ENCODE data around the gene EXOC4.

The EXOC4 gene

GRCh38 chr7:133945497-133945896 lies 692.6 kb downstream of the EXOC4 start:
- H3K4me2 ChIP-seq (ENCODE audit: low read length) = no peak overlapping the region
- H4K20me1 ChIP-seq (ENCODE audit: insufficient read depth, low read length) = no peaks in the 10 kb centered on the region
- no peak overlapping the region for H3K9ac ChIP-seq (ENCODE audit: low read length)
- H3K4me3 ChIP-seq (ENCODE audit: low read depth, low read length, poor library complexity, severe bottlenecking) = no peak overlapping the region
- H3K9me3 ChIP-seq (ENCODE audit: low read length) = no peaks in the 10 kb centered on the region
- no peaks in the 10 kb centered on the region for H3K4me1 ChIP-seq (ENCODE audit: insufficient read depth, low read length, severe bottlenecking)
- H3K9me2 ChIP-seq (ENCODE audit: low read depth, low read length) = no peaks in the 10 kb centered on the region
- no peak overlapping the region for H2AFZ ChIP-seq (ENCODE audit: low read length)
- H3K79me2 ChIP-seq (ENCODE audit: insufficient read depth, low read length) = no peaks in the 10 kb centered on the region
- H3K36me3 ChIP-seq (ENCODE audit: insufficient read depth, low read length) = no peaks in the 10 kb centered on the region
- H3K27ac ChIP-seq (ENCODE audit: low read depth, low read length, poor library complexity, severe bottlenecking) = no peak overlapping the region
- no peaks in the 10 kb centered on the region for H3F3A ChIP-seq (ENCODE audit: insufficient read depth, low read length)
- H3K27me3 ChIP-seq (ENCODE audit: insufficient read depth, low read length) = no peaks in the 10 kb centered on the region
- TF ChIP-seq EZH2 (IDR thresholded peaks at IDR 0.05; ENCODE audit: borderline replicate concordance, low read length) (no peak), CTCF (IDR thresholded peaks at IDR 0.05; ENCODE audit: low read length) (no peak)

GRCh38 chr7:133947458-133948254 lies 694.8 kb downstream of the EXOC4 start:
- Histone ChIP-seq H3K4me3 (ENCODE audit: low read depth, low read length, poor library complexity, severe bottlenecking) (no peak overlapping the region), H3F3A (ENCODE audit: insufficient read depth, low read length) (no peaks in the 10 kb centered on the region), H2AFZ (ENCODE audit: low read length) (no peak overlapping the region), H3K36me3 (ENCODE audit: insufficient read depth, low read length) (0 out of 2 replicates have a peak, but pooled peaks cover 3% of the 10 kb centered on the region), H4K20me1 (ENCODE audit: insufficient read depth, low read length) (no peaks in the 10 kb centered on the region), H3K27me3 (ENCODE audit: insufficient read depth, low read length) (no peaks in the 10 kb centered on the region), H3K79me2 (ENCODE audit: insufficient read depth, low read length) (no peaks in the 10 kb centered on the region), H3K9me3 (ENCODE audit: low read length) (no peaks in the 10 kb centered on the region), H3K9ac (ENCODE audit: low read length) (no peak overlapping the region), H3K27ac (ENCODE audit: low read depth, low read length, poor library complexity, severe bottlenecking) (no peak overlapping the region), H3K9me2 (ENCODE audit: low read depth, low read length) (no peaks in the 10 kb centered on the region), H3K4me2 (ENCODE audit: low read length) (no peak overlapping the region), H3K4me1 (ENCODE audit: insufficient read depth, low read length, severe bottlenecking) (no peaks in the 10 kb centered on the region)
- no peak for TF ChIP-seq EZH2 (IDR thresholded peaks at IDR 0.05; ENCODE audit: borderline replicate concordance, low read length)
- no peak for TF ChIP-seq CTCF (IDR thresholded peaks at IDR 0.05; ENCODE audit: low read length)

DNA sequence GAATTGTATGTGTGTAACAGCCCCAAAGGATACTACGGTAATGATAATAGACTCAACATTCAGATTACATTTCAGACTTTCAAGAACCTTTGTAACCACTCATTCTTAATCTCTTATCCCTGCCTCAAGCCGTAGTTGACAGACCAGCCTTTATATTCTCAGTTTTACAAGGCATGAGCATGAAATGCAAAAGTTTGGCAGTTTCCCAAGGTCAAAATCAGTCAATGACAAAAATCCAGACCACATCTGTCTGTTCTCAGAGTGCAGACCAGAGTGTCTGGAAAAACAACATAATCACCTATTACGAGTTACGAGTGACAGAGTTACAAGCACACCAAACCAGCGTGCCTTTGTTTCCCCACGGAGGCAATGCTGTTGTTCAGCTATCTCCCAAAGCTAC lies 695.7 kb downstream of the EXOC4 start:
- 0 out of 2 replicates have a peak, but pooled peaks cover 3% of the 10 kb centered on the region for H3K36me3 ChIP-seq (ENCODE audit: insufficient read depth, low read length)

More for the DNA sequence above, 695.7 kb downstream of the EXOC4 start:
- no peaks in the 10 kb centered on the region for H3K27me3 ChIP-seq (ENCODE audit: insufficient read depth, low read length)
- H3K79me2 ChIP-seq (ENCODE audit: insufficient read depth, low read length) = no peaks in the 10 kb centered on the region
- H2AFZ ChIP-seq (ENCODE audit: low read length) = no peak overlapping the region
- no peaks in the 10 kb centered on the region for H3F3A ChIP-seq (ENCODE audit: insufficient read depth, low read length)
- H3K4me3 ChIP-seq (ENCODE audit: low read depth, low read length, poor library complexity, severe bottlenecking) = no peak overlapping the region
- H3K27ac ChIP-seq (ENCODE audit: low read depth, low read length, poor library complexity, severe bottlenecking) = no peak overlapping the region
- no peaks in the 10 kb centered on the region for H3K9me3 ChIP-seq (ENCODE audit: low read length)
- no peak overlapping the region for H3K9ac ChIP-seq (ENCODE audit: low read length)
- no peaks in the 10 kb centered on the region for H3K4me1 ChIP-seq (ENCODE audit: insufficient read depth, low read length, severe bottlenecking)
- no peak for TF ChIP-seq CTCF (IDR thresholded peaks at IDR 0.05; ENCODE audit: low read length)
- no peak for TF ChIP-seq EZH2 (IDR thresholded peaks at IDR 0.05; ENCODE audit: borderline replicate concordance, low read length)
- H3K9me2 ChIP-seq (ENCODE audit: low read depth, low read length) = no peaks in the 10 kb centered on the region
- H4K20me1 ChIP-seq (ENCODE audit: insufficient read depth, low read length) = no peaks in the 10 kb centered on the region
- H3K4me2 ChIP-seq (ENCODE audit: low read length) = no peak overlapping the region

All from OCI-LY1 (cell line).